ENCODE data around the gene MB21D2.
"Not testable (repeated sequence)": the region's sequence is repeated elsewhere in the genome, so short reads cannot be mapped to it uniquely, and the experiment has no call there.

Gene MB21D2

GRCh38 chr3:192804502-192804901 lies 113.2 kb downstream of the MB21D2 start:
- DNase-seq (ENCODE audit: low read depth, low spot score): no peak

- no peak for DNase-seq (ENCODE audit: low read depth, low spot score)
Observed at GRCh38 chr3:192802957-192803899, 114.4 kb downstream of the MB21D2 start.

GRCh38 chr3:192801985-192802384 lies 115.7 kb downstream of the MB21D2 start:
- DNase-seq (ENCODE audit: low read depth, low spot score): no peak

- DNase-seq (ENCODE audit: low read depth, low spot score): no peak
Observed at GRCh38 chr3:192799721-192800120, 117.9 kb downstream of the MB21D2 start.

GRCh38 chr3:192795021-192795420 lies 122.6 kb downstream of the MB21D2 start:
- no peak for DNase-seq (ENCODE audit: low read depth, low spot score)

- DNase-seq (ENCODE audit: low read depth, low spot score): no peak
Observed at GRCh38 chr3:192794216-192794615, 123.4 kb downstream of the MB21D2 start.

GRCh38 chr3:192788816-192789515 lies 128.7 kb downstream of the MB21D2 start:
- not testable (repeated sequence) for DNase-seq (ENCODE audit: low read depth, low spot score)

- DNase-seq (ENCODE audit: low read depth, low spot score): no peak
Observed at GRCh38 chr3:192778508-192778907, 139.1 kb downstream of the MB21D2 start.

GRCh38 chr3:192774341-192774740 lies 143.3 kb downstream of the MB21D2 start:
- not testable (repeated sequence) for DNase-seq (ENCODE audit: low read depth, low spot score)

GRCh38 chr3:192772240-192772894 lies 145.3 kb downstream of the MB21D2 start:
- no peak for DNase-seq (ENCODE audit: low read depth, low spot score)

- no peak for DNase-seq (ENCODE audit: low read depth, low spot score)
Observed at GRCh38 chr3:192758654-192759053, 159.0 kb downstream of the MB21D2 start.

- no peak for DNase-seq (ENCODE audit: low read depth, low spot score)
Observed at GRCh38 chr3:192751148-192751547, 166.5 kb downstream of the MB21D2 start.

GRCh38 chr3:192750201-192750600 lies 167.5 kb downstream of the MB21D2 start:
- DNase-seq (ENCODE audit: low read depth, low spot score): no peak

GRCh38 chr3:192747746-192748145 lies 169.9 kb downstream of the MB21D2 start:
- DNase-seq (ENCODE audit: low read depth, low spot score): no peak

GRCh38 chr3:192747145-192747544 lies 170.5 kb downstream of the MB21D2 start:
- DNase-seq (ENCODE audit: low read depth, low spot score): no peak
